Measurements from ENCODE around the gene CROCC2.
"Not testable (repeated sequence)": the region's sequence is repeated elsewhere in the genome, so short reads cannot be mapped to it uniquely, and the experiment has no call there.

The CROCC2 gene

GRCh38 chr2:240972636-240973521 lies 66.7 kb downstream of the CROCC2 start:
- DNase-seq, result peak; percentile 47

GRCh38 chr2:240974771-240975572 lies 68.8 kb downstream of the CROCC2 start:
- no peak for DNase-seq

GRCh38 chr2:240975903-240976302 lies 69.8 kb downstream of the CROCC2 start:
- not testable (repeated sequence) for DNase-seq

GRCh38 chr2:240981280-240981679 lies 75.1 kb downstream of the CROCC2 start:
- DNase-seq, result no peak

GRCh38 chr2:240981871-240982800 lies 76.0 kb downstream of the CROCC2 start:
- no peak for DNase-seq

GRCh38 chr2:240982821-240983281 lies 76.7 kb downstream of the CROCC2 start:
- DNase-seq, result no peak

- no peak for DNase-seq
Measured at GRCh38 chr2:240983361-240983995, 77.3 kb downstream of the CROCC2 start.

- DNase-seq, result no peak
Measured at GRCh38 chr2:240983996-240984498, 77.9 kb downstream of the CROCC2 start.

- no peak for DNase-seq
Measured at GRCh38 chr2:240985881-240986786, 80.0 kb downstream of the CROCC2 start.

GRCh38 chr2:240986787-240987411 lies 80.8 kb downstream of the CROCC2 start:
- DNase-seq, result no peak

- DNase-seq, result no peak
Measured at GRCh38 chr2:240987588-240987987, 81.5 kb downstream of the CROCC2 start.

- no peak for DNase-seq
Measured at GRCh38 chr2:240988146-240988545, 82.0 kb downstream of the CROCC2 start.

- no peak for DNase-seq
Measured at GRCh38 chr2:240988571-240989271, 82.6 kb downstream of the CROCC2 start.

GRCh38 chr2:240989451-240990265 lies 83.5 kb downstream of the CROCC2 start:
- no peak for DNase-seq

- no peak for DNase-seq
Measured at GRCh38 chr2:240990266-240990529, 84.1 kb downstream of the CROCC2 start.

GRCh38 chr2:240990726-240991377 lies 84.7 kb downstream of the CROCC2 start:
- DNase-seq, result no peak

GRCh38 chr2:240991378-240992263 lies 85.5 kb downstream of the CROCC2 start:
- no peak for DNase-seq

Measured in NCI-H2081 treated with DMSO at 0.1 percent for 48 hours (cell line).